ENCODE results near the gene ACOXL.

The ACOXL gene

GRCh38 chr2:111111101-111111755 is 378.9 kb downstream of the ACOXL start:
- Histone ChIP-seq H3K18ac (ENCODE audit: low read depth in 1 of 2, low read length in 2 of 2) (no peak overlapping the region), H3K14ac (ENCODE audit: low read length in 2 of 2) (no peak overlapping the region), H3K9me3 (ENCODE audit: control insufficient read depth, low read length) (no peaks in the 10 kb centered on the region), H3K27me3 (ENCODE audit: control insufficient read depth in 1 of 2, insufficient read depth in 1 of 2, low read length in 2 of 2) (peaks cover 23 to 28% of the 10 kb centered on the region in 2 experiments), H2AK5ac (ENCODE audit: low read length, severe bottlenecking) (no peak overlapping the region), H3K4ac (ENCODE audit: low read depth in 1 of 2, low read length in 2 of 2) (no peak overlapping the region), H2BK5ac (ENCODE audit: low read depth, low read length, poor library complexity, severe bottlenecking) (no peak overlapping the region), H3K27ac (ENCODE audit: low read length, poor library complexity, severe bottlenecking) (no peak overlapping the region), H3K79me1 (replicated peaks; ENCODE audit: low read length, poor library complexity, severe bottlenecking) (no peaks in the 10 kb centered on the region), H2BK15ac (ENCODE audit: low read depth, poor library complexity, severe bottlenecking) (no peak overlapping the region), H3K4me1 (ENCODE audit: control insufficient read depth, insufficient read depth, low read depth, low read length) (no peaks in the 10 kb centered on the region), H3K4me2 (ENCODE audit: low read length, poor library complexity, severe bottlenecking) (no peak overlapping the region), H2BK12ac (ENCODE audit: low read length in 2 of 2) (no peak overlapping the region), H3K36me3 (ENCODE audit: control insufficient read depth in 1 of 2, insufficient read depth in 2 of 2, low read depth in 1 of 2, low read length in 2 of 2) (no peaks in the 10 kb centered on the region), H4K8ac (ENCODE audit: low read length) (no peak overlapping the region), H3K4me3 (ENCODE audit: insufficient read depth in 1 of 2, low read depth in 1 of 2, low read length in 2 of 2) (no peak overlapping the region), H3K9ac (ENCODE audit: low read length) (no peak overlapping the region), H2BK120ac (ENCODE audit: low read depth, low read length) (no peak overlapping the region), H4K91ac (ENCODE audit: low read length) (no peak overlapping the region), H3K23ac (ENCODE audit: low read length in 2 of 2) (no peak overlapping the region), H2AFZ (ENCODE audit: low read depth, low read length) (no peak overlapping the region)
- 94% methylated on average over 3 of the region's 4 CpGs for WGBS
- DNase-seq: no peak

GRCh38 chr2:111113838-111114237 is 381.5 kb downstream of the ACOXL start:
- Histone ChIP-seq H3K23ac (ENCODE audit: low read length in 2 of 2) (no peak overlapping the region), H3K27ac (ENCODE audit: low read length, poor library complexity, severe bottlenecking) (no peak overlapping the region), H3K27me3 (ENCODE audit: control insufficient read depth in 1 of 2, insufficient read depth in 1 of 2, low read length in 2 of 2) (peaks cover 26 to 36% of the 10 kb centered on the region in 2 experiments), H2AFZ (ENCODE audit: low read depth, low read length) (no peak overlapping the region), H2BK120ac (ENCODE audit: low read depth, low read length) (no peak overlapping the region), H3K9me3 (ENCODE audit: control insufficient read depth, low read length) (no peaks in the 10 kb centered on the region), H2BK5ac (ENCODE audit: low read depth, low read length, poor library complexity, severe bottlenecking) (no peak overlapping the region), H3K4ac (ENCODE audit: low read depth in 1 of 2, low read length in 2 of 2) (no peak overlapping the region), H3K79me1 (replicated peaks; ENCODE audit: low read length, poor library complexity, severe bottlenecking) (no peaks in the 10 kb centered on the region), H2AK5ac (ENCODE audit: low read length, severe bottlenecking) (no peak overlapping the region), H3K36me3 (ENCODE audit: control insufficient read depth in 1 of 2, insufficient read depth in 2 of 2, low read depth in 1 of 2, low read length in 2 of 2) (no peaks in the 10 kb centered on the region), H2BK12ac (ENCODE audit: low read length in 2 of 2) (no peak overlapping the region), H4K91ac (ENCODE audit: low read length) (no peak overlapping the region), H3K9ac (ENCODE audit: low read length) (no peak overlapping the region), H3K4me3 (ENCODE audit: insufficient read depth in 1 of 2, low read depth in 1 of 2, low read length in 2 of 2) (no peak overlapping the region), H4K8ac (ENCODE audit: low read length) (no peak overlapping the region), H3K14ac (ENCODE audit: low read length in 2 of 2) (no peak overlapping the region), H3K4me2 (ENCODE audit: low read length, poor library complexity, severe bottlenecking) (no peak overlapping the region), H3K18ac (ENCODE audit: low read depth in 1 of 2, low read length in 2 of 2) (no peak overlapping the region), H2BK15ac (ENCODE audit: low read depth, poor library complexity, severe bottlenecking) (no peak overlapping the region), H3K4me1 (ENCODE audit: control insufficient read depth, insufficient read depth, low read depth, low read length) (peaks cover 14% of the 10 kb centered on the region)
- no peak for DNase-seq
- WGBS: 91% methylated on average over 1 of the region's 1 CpG

GRCh38 chr2:111116011-111116746 is 383.8 kb downstream of the ACOXL start:
- H3K79me1 ChIP-seq (replicated peaks; ENCODE audit: low read length, poor library complexity, severe bottlenecking): no peaks in the 10 kb centered on the region
- H2BK12ac ChIP-seq (ENCODE audit: low read length in 2 of 2): no peak overlapping the region
- no peak overlapping the region for H3K14ac ChIP-seq (ENCODE audit: low read length in 2 of 2)
- 79% methylated on average over 6 of the region's 7 CpGs for WGBS
- H3K9ac ChIP-seq (ENCODE audit: low read length): no peak overlapping the region
- no peak overlapping the region for H3K18ac ChIP-seq (ENCODE audit: low read depth in 1 of 2, low read length in 2 of 2)
- peaks cover 29% of the 10 kb centered on the region for H3K4me1 ChIP-seq (ENCODE audit: control insufficient read depth, insufficient read depth, low read depth, low read length)
- H2BK120ac ChIP-seq (ENCODE audit: low read depth, low read length): no peak overlapping the region
- no peak overlapping the region for H3K4me2 ChIP-seq (ENCODE audit: low read length, poor library complexity, severe bottlenecking)
- H3K27me3 ChIP-seq (ENCODE audit: control insufficient read depth in 1 of 2, insufficient read depth in 1 of 2, low read length in 2 of 2): peaks cover 38 to 48% of the 10 kb centered on the region in 2 experiments
- H2AFZ ChIP-seq (ENCODE audit: low read depth, low read length): no peak overlapping the region
- DNase-seq: no peak
- H2BK15ac ChIP-seq (ENCODE audit: low read depth, poor library complexity, severe bottlenecking): no peak overlapping the region
- no peak overlapping the region for H4K91ac ChIP-seq (ENCODE audit: low read length)
- no peak overlapping the region for H3K4ac ChIP-seq (ENCODE audit: low read depth in 1 of 2, low read length in 2 of 2)
- no peak overlapping the region for H3K27ac ChIP-seq (ENCODE audit: low read length, poor library complexity, severe bottlenecking)
- no peaks in the 10 kb centered on the region for H3K9me3 ChIP-seq (ENCODE audit: control insufficient read depth, low read length)
- no peak overlapping the region for H3K23ac ChIP-seq (ENCODE audit: low read length in 2 of 2)
- no peak overlapping the region for H2AK5ac ChIP-seq (ENCODE audit: low read length, severe bottlenecking)
- no peak overlapping the region for H4K8ac ChIP-seq (ENCODE audit: low read length)
- H2BK5ac ChIP-seq (ENCODE audit: low read depth, low read length, poor library complexity, severe bottlenecking): no peak overlapping the region
- no peaks in the 10 kb centered on the region for H3K36me3 ChIP-seq (ENCODE audit: control insufficient read depth in 1 of 2, insufficient read depth in 2 of 2, low read depth in 1 of 2, low read length in 2 of 2)
- no peak overlapping the region for H3K4me3 ChIP-seq (ENCODE audit: insufficient read depth in 1 of 2, low read depth in 1 of 2, low read length in 2 of 2)

GRCh38 chr2:111116843-111117597 is 384.6 kb downstream of the ACOXL start:
- Histone ChIP-seq H3K4me3 (ENCODE audit: insufficient read depth in 1 of 2, low read depth in 1 of 2, low read length in 2 of 2) (peak overlapping the region; percentile 46 to 81), H3K4me2 (ENCODE audit: low read length, poor library complexity, severe bottlenecking) (peak overlapping the region; percentile 99), H3K18ac (ENCODE audit: low read depth in 1 of 2, low read length in 2 of 2) (no peak overlapping the region), H4K91ac (ENCODE audit: low read length) (no peak overlapping the region), H3K79me1 (replicated peaks; ENCODE audit: low read length, poor library complexity, severe bottlenecking) (peaks cover 2% of the 10 kb centered on the region), H3K9ac (ENCODE audit: low read length) (peak overlapping the region; percentile 14), H3K14ac (ENCODE audit: low read length in 2 of 2) (no peak overlapping the region), H2BK120ac (ENCODE audit: low read depth, low read length) (no peak overlapping the region), H2BK5ac (ENCODE audit: low read depth, low read length, poor library complexity, severe bottlenecking) (no peak overlapping the region), H2AFZ (ENCODE audit: low read depth, low read length) (peak overlapping the region; percentile 62), H3K4ac (ENCODE audit: low read depth in 1 of 2, low read length in 2 of 2) (no peak overlapping the region), H2BK15ac (ENCODE audit: low read depth, poor library complexity, severe bottlenecking) (no peak overlapping the region), H3K36me3 (ENCODE audit: control insufficient read depth in 1 of 2, insufficient read depth in 2 of 2, low read depth in 1 of 2, low read length in 2 of 2) (no peaks in the 10 kb centered on the region), H4K8ac (ENCODE audit: low read length) (no peak overlapping the region), H3K27me3 (ENCODE audit: control insufficient read depth in 1 of 2, insufficient read depth in 1 of 2, low read length in 2 of 2) (peaks cover 38 to 48% of the 10 kb centered on the region in 2 experiments), H3K9me3 (ENCODE audit: control insufficient read depth, low read length) (no peaks in the 10 kb centered on the region), H3K27ac (ENCODE audit: low read length, poor library complexity, severe bottlenecking) (no peak overlapping the region), H2BK12ac (ENCODE audit: low read length in 2 of 2) (no peak overlapping the region), H2AK5ac (ENCODE audit: low read length, severe bottlenecking) (no peak overlapping the region), H3K23ac (ENCODE audit: low read length in 2 of 2) (no peak overlapping the region), H3K4me1 (ENCODE audit: control insufficient read depth, insufficient read depth, low read depth, low read length) (peaks cover 35% of the 10 kb centered on the region)
- 17% methylated on average over 26 of the region's 30 CpGs for WGBS
- peak; percentile 73 for DNase-seq

Measured in mesenchymal stem cell (in vitro differentiated cells and primary cell).